KOPT-K1 (cell line): ENCODE measurements around the gene NSMCE4A.
A peak's percentile ranks its signal among the peaks of the same experiment; 100 is the strongest.
"Not testable (repeated sequence)": the region's sequence is repeated elsewhere in the genome, so short reads cannot be mapped to it uniquely, and the experiment has no call there.

Experiments
- H3K27ac ChIP-seq: fragments of 200-600 bp; sonication (generic); 2 replicates; pipeline ENCODE4 v1.5.1; 2016; ENCODE audit warnings: antibody characterized with exemption, mild to moderate bottlenecking, low read depth, low read length; ENCODE audit not compliant: poor library complexity, severe bottlenecking
- H3K36me3 ChIP-seq: fragments of 200-600 bp; sonication (generic); 2 replicates; pipeline ENCODE4 v1.5.1; 2017; ENCODE audit warnings: antibody characterized with exemption, mild to moderate bottlenecking, low read length, moderate library complexity; ENCODE audit not compliant: insufficient read depth
- H3K9me3 ChIP-seq: fragments of 200-600 bp; sonication (generic); 2 replicates; pipeline ENCODE4 v1.5.1; 2017; ENCODE audit warnings: antibody characterized with exemption, low read length, mild to moderate bottlenecking; ENCODE audit not compliant: insufficient read depth, poor library complexity, severe bottlenecking

The NSMCE4A gene

GRCh38 chr10:121974535-121975294 lies at the start of gene NSMCE4A:
Gene NSMCE4A (minus strand): TSS chr10:121975217. CDS start chr10:121975165, 52 bp downstream.
- Histone ChIP-seq H3K27ac (peak within 1 kb of the TSS; percentile 84), H3K9me3 (peaks cover 23% of the 10 kb centered on the region), H3K36me3 (peaks cover 30% of the 10 kb centered on the region)

GRCh38 chr10:122023257-122023656 lies 48.2 kb upstream of the NSMCE4A start:
- not testable (repeated sequence) for H3K36me3 ChIP-seq, H3K9me3 ChIP-seq, H3K27ac ChIP-seq

- Histone ChIP-seq H3K27ac (no peak overlapping the region), H3K9me3 (no peaks in the 10 kb centered on the region), H3K36me3 (no peaks in the 10 kb centered on the region)
These were observed 47.3 kb upstream of the NSMCE4A start for GRCh38 chr10:122022276-122022675.

- H3K36me3 ChIP-seq, result no peaks in the 10 kb centered on the region
- no peak overlapping the region for H3K27ac ChIP-seq
- H3K9me3 ChIP-seq, result no peaks in the 10 kb centered on the region
These were observed 46.8 kb upstream of the NSMCE4A start for GRCh38 chr10:122021828-122022227.

GRCh38 chr10:122021379-122021778 lies 46.4 kb upstream of the NSMCE4A start:
- no peak overlapping the region for H3K27ac ChIP-seq
- no peaks in the 10 kb centered on the region for H3K9me3 ChIP-seq
- H3K36me3 ChIP-seq, result no peaks in the 10 kb centered on the region

GRCh38 chr10:122020226-122020625 lies 45.2 kb upstream of the NSMCE4A start:
- no peaks in the 10 kb centered on the region for H3K36me3 ChIP-seq
- no peak overlapping the region for H3K27ac ChIP-seq
- H3K9me3 ChIP-seq, result no peaks in the 10 kb centered on the region

- Histone ChIP-seq H3K9me3 (no peaks in the 10 kb centered on the region), H3K36me3 (no peaks in the 10 kb centered on the region), H3K27ac (no peak overlapping the region)
These were observed 44.5 kb upstream of the NSMCE4A start for GRCh38 chr10:122019414-122019975.

GRCh38 chr10:122018951-122019413 lies 44.0 kb upstream of the NSMCE4A start:
- Histone ChIP-seq H3K9me3 (no peaks in the 10 kb centered on the region), H3K36me3 (no peaks in the 10 kb centered on the region), H3K27ac (no peak overlapping the region)

- H3K27ac ChIP-seq, result no peak overlapping the region
- no peaks in the 10 kb centered on the region for H3K36me3 ChIP-seq
- H3K9me3 ChIP-seq, result no peaks in the 10 kb centered on the region
These were observed 43.5 kb upstream of the NSMCE4A start for GRCh38 chr10:122018491-122018890.

GRCh38 chr10:122017926-122018325 lies 42.9 kb upstream of the NSMCE4A start:
- not testable (repeated sequence) for H3K27ac ChIP-seq, H3K9me3 ChIP-seq, H3K36me3 ChIP-seq

- Histone ChIP-seq H3K27ac (no peak overlapping the region), H3K36me3 (no peaks in the 10 kb centered on the region), H3K9me3 (no peaks in the 10 kb centered on the region)
These were observed 39.7 kb upstream of the NSMCE4A start for GRCh38 chr10:122014652-122015248.

- no peak overlapping the region for H3K27ac ChIP-seq
These were observed 38.3 kb upstream of the NSMCE4A start for GRCh38 chr10:122013311-122013780.

GRCh38 chr10:122012731-122013130 lies 37.7 kb upstream of the NSMCE4A start:
- Histone ChIP-seq H3K9me3 (no peaks in the 10 kb centered on the region), H3K36me3 (no peaks in the 10 kb centered on the region), H3K27ac (no peak overlapping the region)

More at GRCh38 chr10:122013311-122013780, 38.3 kb upstream of the NSMCE4A start:
- no peaks in the 10 kb centered on the region for H3K36me3 ChIP-seq
- H3K9me3 ChIP-seq, result no peaks in the 10 kb centered on the region

GRCh38 chr10:122010405-122011050 lies 35.5 kb upstream of the NSMCE4A start:
- Histone ChIP-seq H3K9me3 (no peaks in the 10 kb centered on the region), H3K27ac (no peak overlapping the region), H3K36me3 (no peaks in the 10 kb centered on the region)

- H3K9me3 ChIP-seq, result peaks cover 3% of the 10 kb centered on the region
These were observed 32.4 kb upstream of the NSMCE4A start for GRCh38 chr10:122007415-122007814.

More at GRCh38 chr10:122007415-122007814, 32.4 kb upstream of the NSMCE4A start:
- H3K27ac ChIP-seq, result no peak overlapping the region
- no peaks in the 10 kb centered on the region for H3K36me3 ChIP-seq
